Fibroblast of peridontal ligament (primary cell): ENCODE measurements around the gene CSKMT.
"Not testable (repeated sequence)": the region's sequence is repeated elsewhere in the genome, so short reads cannot be mapped to it uniquely, and the experiment has no call there.

Experiments used
- DNase-seq: peaks from one replicate; pipeline ENCODE4 v3.0.0-alpha.2; 2010; ENCODE audit errors: extremely low read depth

The CSKMT gene

GRCh38 chr11:62656796-62657429 is 8.2 kb upstream of the CSKMT start:
- no peak for DNase-seq

- DNase-seq, result no peak
These were observed 572 bp upstream of the CSKMT start for GRCh38 chr11:62664405-62665074.

GRCh38 chr11:62665599-62666258 is 617 bp downstream of the CSKMT start:
- DNase-seq, result peak; percentile 67

GRCh38 chr11:62666259-62666926 is 1.3 kb downstream of the CSKMT start:
- DNase-seq, result no peak

GRCh38 chr11:62667460-62667859 is 2.3 kb downstream of the CSKMT start:
- DNase-seq, result no peak

GRCh38 chr11:62669420-62670161 is 4.5 kb downstream of the CSKMT start:
- no peak for DNase-seq

GRCh38 chr11:62671236-62671607 is 6.1 kb downstream of the CSKMT start:
- DNase-seq, result no peak

- DNase-seq, result peak; percentile 88
These were observed 6.7 kb downstream of the CSKMT start, which contains the start of the genes LBHD1 and UQCC3 for GRCh38 chr11:62671608-62672389. Gene LBHD1, minus strand, starts transcription at chr11:62672267. Its CDS starts 2,236 bp downstream, at chr11:62670031. Gene UQCC3, plus strand, starts transcription at chr11:62671673. Its CDS starts 73 bp downstream, at chr11:62671746.

- DNase-seq, result no peak
These were observed 8.0 kb downstream of the CSKMT start for GRCh38 chr11:62673196-62673525.

GRCh38 chr11:62675415-62675814 is 10.3 kb downstream of the CSKMT start:
- DNase-seq, result not testable (repeated sequence)

GRCh38 chr11:62676698-62677097 is 11.6 kb downstream of the CSKMT start:
- DNase-seq, result no peak

GRCh38 chr11:62677156-62677555 is 12.0 kb downstream of the CSKMT start:
- DNase-seq, result no peak

GRCh38 chr11:62677714-62678113 is 12.6 kb downstream of the CSKMT start:
- no peak for DNase-seq

- no peak for DNase-seq
These were observed 13.3 kb downstream of the CSKMT start for GRCh38 chr11:62678433-62678769.

- peak; percentile 94 for DNase-seq
These were observed 13.9 kb downstream of the CSKMT start, which contains the start of gene UBXN1 for GRCh38 chr11:62678770-62679696. Gene UBXN1, minus strand, starts transcription at chr11:62679073. Its CDS starts 150 bp downstream, at chr11:62678923.

GRCh38 chr11:62680825-62681240 is 15.7 kb downstream of the CSKMT start:
- peak; percentile 93 for DNase-seq

- no peak for DNase-seq
These were observed 17.4 kb downstream of the CSKMT start for GRCh38 chr11:62682518-62682917.

GRCh38 chr11:62687508-62688396 is 22.6 kb downstream of the CSKMT start:
- DNase-seq, result no peak

- DNase-seq, result peak; percentile 33
These were observed 23.4 kb downstream of the CSKMT start for GRCh38 chr11:62688491-62688890.
